Kidney (tissue), 14 donors: ENCODE measurements around the gene APC2. TPM values are rescaled to one million over a fixed set of nuclear protein-coding genes. Genes with fewer than 3 reads are reported as not detected.

ENCODE experiments used
- DNase-seq, 5 donors: peaks; one replicate each; pipeline ENCODE4 v3.0.0-alpha.2; 2013 to 2020
- FAIRE-seq: peaks from 2 replicates; lab custom pipeline; 2012; peaks lifted over from hg19 to GRCh38; lab: Jason Lieb, UNC
- H3K27ac ChIP-seq, 2 donors: one replicate each; pipeline ENCODE4 v1.7.0; 2013; ENCODE audit warnings: low read depth in 2 of 2, low read length in 2 of 2, inconsistent platforms in 1 of 2
- H3K27me3 ChIP-seq: one replicate; pipeline ENCODE4 v1.7.1; 2013; ENCODE audit warnings: low read length, inconsistent platforms; ENCODE audit not compliant: control insufficient read depth, insufficient read depth
- H3K36me3 ChIP-seq, 3 donors: one replicate each; pipeline versions ENCODE4 v1.7.0 to v1.7.1; 2013; ENCODE audit warnings: low read length in 3 of 3, control low read depth in 1 of 3, inconsistent platforms in 1 of 3; ENCODE audit not compliant: insufficient read depth in 3 of 3, control insufficient read depth in 2 of 3
- H3K4me1 ChIP-seq, 3 donors: one replicate each; pipeline versions ENCODE4 v1.7.0 to v1.7.1; 2013; ENCODE audit warnings: low read length in 3 of 3, inconsistent platforms in 1 of 3, low read depth in 1 of 3; ENCODE audit not compliant: control insufficient read depth in 2 of 3, insufficient read depth in 2 of 3
- H3K4me3 ChIP-seq, 3 donors: one replicate each; pipeline versions ENCODE4 v1.7.0 to v1.8.1; 2013; ENCODE audit warnings: low read length in 3 of 3, control low read depth in 1 of 3, inconsistent platforms in 1 of 3
- H3K9ac ChIP-seq, 3 donors: one replicate each; pipeline versions ENCODE4 v1.7.0 to v1.7.1; 2013; ENCODE audit warnings: low read length in 3 of 3, control low read depth in 1 of 3, inconsistent platforms in 1 of 3
- H3K9me3 ChIP-seq, 3 donors: one replicate each; pipeline versions ENCODE4 v1.7.0 to v1.7.1; 2013; ENCODE audit warnings: low read length in 3 of 3, control low read depth in 1 of 3, inconsistent platforms in 1 of 3; ENCODE audit not compliant: control insufficient read depth in 2 of 3, insufficient read depth in 1 of 3
- CTCF ChIP-seq: IDR thresholded peaks from 3 replicates; pipeline ENCODE4 v1.5.1; 2012; ENCODE audit warnings: mild to moderate bottlenecking, moderate library complexity, borderline replicate concordance; ENCODE audit not compliant: insufficient read depth; ENCODE audit errors: extremely low read depth
- intact Hi-C: fragments of 100-400 bp; cut with DNase I; formaldehyde crosslinking; loops from one replicate; pipeline ENCODE4 v1.11.1; 2022
- polyA plus RNA-seq: library from polyadenylated mRNA; stranded (reverse); fragments of 350-450 nt; fragmentation: Illumina TruSeq; extraction: RNeasy Lipid Tissue Mini Kit (QIAGEN cat#74804); gene quantifications from one replicate; pipeline ENCODE4 v1.2.3, GENCODE V29; 2014; ENCODE audit warnings: low read depth, low replicate concordance; ENCODE audit not compliant: insufficient read depth
- total RNA-seq: library from RNA; stranded (reverse); fragmentation: NEBNext Ultra II Directional; extraction: Animal tissue kit (Norgen Biotek cat#: 25700); gene quantifications from one replicate; pipeline ENCODE4 v1.2.1, GENCODE V29; 2021
- donor health status: control.
- donor health status: control.
- donor health status: control.
- donor health status: control.
- donor health status: control.
- donor health status: DM: yes; HTN: yes; CAD: no.
- donor health status: Normal renal cell carcinoma (clear cell type).

The APC2 gene
- total and polyA plus RNA-seq, 2 donors from 2014 or later, result 0.25 TPM; not detected in 1

GRCh38 chr19:1459479-1459878 is 9.6 kb downstream of the APC2 start:
- Histone ChIP-seq H3K36me3 (no peaks in the 10 kb centered on the region), H3K27ac (no peak overlapping the region), H3K4me1 (no peaks in the 10 kb centered on the region), H3K27me3 (peaks cover 11% of the 10 kb centered on the region), H3K4me3 (no peak overlapping the region), H3K9ac (no peak overlapping the region), H3K9me3 (no peaks in the 10 kb centered on the region)
- intact Hi-C loops, result no loop called here
- FAIRE-seq, result no peak
- DNase-seq, result no peak
- TF ChIP-seq CTCF, result no peak

- intact Hi-C loops, result no loop called here
- no peaks in the 10 kb centered on the region for H3K9me3 ChIP-seq
- H3K36me3 ChIP-seq, result no peaks in the 10 kb centered on the region
- DNase-seq, result no peak
- H3K4me3 ChIP-seq, result no peak overlapping the region
- TF ChIP-seq CTCF, result no peak
- FAIRE-seq, result no peak
- H3K27ac ChIP-seq, result no peak overlapping the region
- no peak overlapping the region for H3K9ac ChIP-seq
- no peaks in the 10 kb centered on the region for H3K4me1 ChIP-seq
- H3K27me3 ChIP-seq, result peaks cover 13% of the 10 kb centered on the region
These were observed 10.4 kb downstream of the APC2 start for GRCh38 chr19:1460033-1460995.

- Histone ChIP-seq H3K4me1 (peaks cover 0 to 2% (median 0%) of the 10 kb centered on the region in 3 donors), H3K9me3 (no peaks in the 10 kb centered on the region), H3K27me3 (peaks cover 13% of the 10 kb centered on the region), H3K36me3 (no peaks in the 10 kb centered on the region), H3K27ac (no peak overlapping the region), H3K4me3 (no peak overlapping the region), H3K9ac (no peak overlapping the region)
- TF ChIP-seq CTCF, result no peak
- intact Hi-C loops, result no loop called here
- DNase-seq, result no peak
- FAIRE-seq, result no peak
These were observed 11.9 kb downstream of the APC2 start for GRCh38 chr19:1461862-1462261.
